Gastroesophageal sphincter (tissue), 3 donors: ENCODE results near the gene RPTOR.

ENCODE experiments used
- CTCF ChIP-seq, 4 experiments: fragments of 200-600 bp in 2 of 4; fragments of 450-650 bp in 2 of 4; sonication (generic) in 1 of 4; IDR thresholded peaks; one replicate each; pipeline ENCODE4 v1.5.1; 2017 to 2019; ENCODE audit warnings: antibody characterized with exemption in 4 of 4, mild to moderate bottlenecking in 2 of 4, moderate library complexity in 2 of 4
- POLR2A ChIP-seq, 2 donors: fragments of 450-650 bp; IDR thresholded peaks; one replicate each; pipeline ENCODE4 v1.6.1; 2017; ENCODE audit warnings: antibody characterized with exemption in 2 of 2, mild to moderate bottlenecking in 2 of 2, moderate library complexity in 1 of 2

- TF ChIP-seq CTCF (IDR thresholded peaks at IDR 0.05) (no peak), POLR2A (IDR thresholded peaks at IDR 0.05) (no peak)
Measured at GRCh38 chr17:80613732-80614071, 69.1 kb downstream of the RPTOR start.
